ENCODE measurements around the gene TBC1D24. TPM values are rescaled to one million over a fixed set of nuclear protein-coding genes. Genes with fewer than 3 reads are reported as not detected.
"Not testable (repeated sequence)": the region's sequence is repeated elsewhere in the genome, so short reads cannot be mapped to it uniquely, and the experiment has no call there.

TBC1D24 gene
- total RNA-seq, 1 donor from 2014 or later, result 12.6 TPM

- POLR2A ChIA-PET, result interaction anchor here (0.6 to 3.2 kb wide), 17 partner anchors 8 to 626 kb away, joined by 3 to 76 read pairs (median 4); partner anchors contain the start of genes AMDHD2, ATP6V0C, NTHL1 and RPS2
- Mint-ChIP-seq H3K36me3 (ENCODE audit: low read depth) (peaks cover 20% of the 10 kb centered on the region), H3K9me3 (no peaks in the 10 kb centered on the region), H3K4me1 (peaks cover 23% of the 10 kb centered on the region), H3K27me3 (no peaks in the 10 kb centered on the region), H3K27ac (peak overlapping the region; percentile 96), H3K4me3 (peak overlapping the region; percentile 97)
- no peak for TF ChIP-seq CTCF (IDR thresholded peaks at IDR 0.05)
- ATAC-seq (ENCODE audit: low read depth), result peak; percentile 94
- DNase-seq, result peak; percentile 97
- CTCF ChIA-PET, result interaction anchor here (0.9 kb wide), 1 partner anchor 11 kb away, joined by 3 read pairs; no protein-coding TSS in a partner anchor
- intact Hi-C loops (cut with micrococcal nuclease), result loop anchor here (1.0 to 10.0 kb wide), 3 partner anchors 12 to 373 kb away; partner anchors contain the start of genes AMDHD2 and ATP6V0C
Observed at GRCh38 chr16:2531696-2532493, 57.0 kb downstream of the TBC1D24 start.

GRCh38 chr16:2532494-2533141 lies 57.7 kb downstream of the TBC1D24 start:
- ChIA-PET POLR2A (interaction anchor here (0.6 to 3.2 kb wide), 19 partner anchors 8 to 1651 kb away, joined by 3 to 76 read pairs (median 4); partner anchors contain the start of genes AMDHD2, ATP6V0C, NTHL1 and RPS2), CTCF (interaction anchor here (0.9 kb wide), 1 partner anchor 12 kb away, joined by 3 read pairs; no protein-coding TSS in a partner anchor)
- Mint-ChIP-seq H3K9me3 (no peaks in the 10 kb centered on the region), H3K27ac (peak overlapping the region; percentile 96), H3K4me3 (peak overlapping the region; percentile 97), H3K36me3 (ENCODE audit: low read depth) (peaks cover 16% of the 10 kb centered on the region), H3K27me3 (no peaks in the 10 kb centered on the region), H3K4me1 (peaks cover 28% of the 10 kb centered on the region)
- intact Hi-C loops (cut with micrococcal nuclease), result loop anchor here (1.0 to 10.0 kb wide), 3 partner anchors 12 to 372 kb away; partner anchors contain the start of genes AMDHD2 and ATP6V0C
- ATAC-seq (ENCODE audit: low read depth) (peak; percentile 18), DNase-seq (peak; percentile 60)
- TF ChIP-seq CTCF (IDR thresholded peaks at IDR 0.05), result no peak

GRCh38 chr16:2533142-2533755 lies 58.3 kb downstream of the TBC1D24 start:
- Mint-ChIP-seq H3K36me3 (ENCODE audit: low read depth) (peaks cover 16% of the 10 kb centered on the region), H3K4me3 (peak overlapping the region; percentile 97), H3K27ac (peak overlapping the region; percentile 96), H3K4me1 (peaks cover 28% of the 10 kb centered on the region)
- H3K9me3 Mint-ChIP-seq; H3K27me3 Mint-ChIP-seq; ATAC-seq (ENCODE audit: low read depth); DNase-seq: not testable (repeated sequence)
- intact Hi-C loops (cut with micrococcal nuclease), result loop anchor here (10.0 kb wide), 1 partner anchor 372 kb away; no protein-coding TSS in a partner anchor
- ChIA-PET CTCF (interaction anchor here (0.9 kb wide), 1 partner anchor 12 kb away, joined by 3 read pairs; no protein-coding TSS in a partner anchor), POLR2A (interaction anchor here (0.6 to 3.2 kb wide), 14 partner anchors 8 to 1650 kb away, joined by 3 to 76 read pairs (median 4); partner anchors contain the start of genes AMDHD2, ATP6V0C and RPS2)

- peak overlapping the region; percentile 70 for H3K27ac Mint-ChIP-seq
- peak overlapping the region; percentile 64 for H3K4me3 Mint-ChIP-seq
- peaks cover 13% of the 10 kb centered on the region for H3K36me3 Mint-ChIP-seq (ENCODE audit: low read depth)
- H3K4me1 Mint-ChIP-seq, result peaks cover 32% of the 10 kb centered on the region
- TF ChIP-seq CTCF (IDR thresholded peaks at IDR 0.05), result no peak
- ATAC-seq (ENCODE audit: low read depth), result no peak
- no peaks in the 10 kb centered on the region for H3K27me3 Mint-ChIP-seq
- no peaks in the 10 kb centered on the region for H3K9me3 Mint-ChIP-seq
- no peak for DNase-seq
- intact Hi-C loops (cut with micrococcal nuclease), result loop anchor here (10.0 kb wide), 1 partner anchor 371 kb away; no protein-coding TSS in a partner anchor
- ChIA-PET CTCF (no interaction called here), POLR2A (interaction anchor here (1.1 to 1.2 kb wide), 2 partner anchors 13 to 19 kb away, joined by 3 read pairs; no protein-coding TSS in a partner anchor)
Observed at GRCh38 chr16:2533912-2534311, 59.0 kb downstream of the TBC1D24 start.

- H3K9me3 Mint-ChIP-seq; CTCF ChIA-PET; H3K27me3 Mint-ChIP-seq; DNase-seq; ATAC-seq (ENCODE audit: low read depth): not testable (repeated sequence)
- Mint-ChIP-seq H3K27ac (peak overlapping the region; percentile 70), H3K4me1 (peaks cover 36% of the 10 kb centered on the region), H3K4me3 (peak overlapping the region; percentile 64), H3K36me3 (ENCODE audit: low read depth) (peaks cover 13% of the 10 kb centered on the region)
- intact Hi-C loops (cut with micrococcal nuclease), result loop anchor here (10.0 kb wide), 1 partner anchor 370 kb away; no protein-coding TSS in a partner anchor
- POLR2A ChIA-PET, result interaction anchor here (0.7 to 1.2 kb wide), 3 partner anchors 13 to 568 kb away, joined by 3 read pairs; no protein-coding TSS in a partner anchor
Observed at GRCh38 chr16:2534335-2534734, 59.4 kb downstream of the TBC1D24 start.

All from activated B cell treated with CpG ODN at 0.5 μM for 24 hours (primary cell).